Duodenal mucosa (tissue), 2 donors: Measurements from ENCODE around the gene DHX16.
A peak's percentile ranks its signal among the peaks of the same experiment; 100 is the strongest.

Source experiments
- H3K27ac ChIP-seq: one replicate; pipeline ENCODE4 v1.7.0; 2013; ENCODE audit warnings: low read depth, low read length
- H3K27me3 ChIP-seq, 2 donors: one replicate each; pipeline ENCODE4 v1.7.0; 2013; ENCODE audit warnings: low read length in 2 of 2, control low read depth in 1 of 2; ENCODE audit not compliant: insufficient read depth in 2 of 2, control insufficient read depth in 1 of 2
- H3K36me3 ChIP-seq, 2 donors: one replicate each; pipeline ENCODE4 v1.7.0; 2013; ENCODE audit warnings: low read length in 2 of 2, control low read depth in 1 of 2; ENCODE audit not compliant: insufficient read depth in 2 of 2, control insufficient read depth in 1 of 2
- H3K4me1 ChIP-seq, 2 donors: one replicate each; pipeline ENCODE4 v1.7.0; 2013; ENCODE audit warnings: low read length in 2 of 2, control low read depth in 1 of 2; ENCODE audit not compliant: insufficient read depth in 2 of 2, control insufficient read depth in 1 of 2
- H3K4me3 ChIP-seq, 2 donors: one replicate each; pipeline ENCODE4 v1.7.0; 2013; ENCODE audit warnings: low read length in 2 of 2, low read depth in 1 of 2
- H3K9ac ChIP-seq, 2 donors: one replicate each; pipeline ENCODE4 v1.7.0; 2013; ENCODE audit warnings: low read length in 2 of 2, low read depth in 1 of 2
- H3K9me3 ChIP-seq, 2 donors: one replicate each; pipeline ENCODE4 v1.7.0; 2013; ENCODE audit warnings: low read length in 2 of 2, control low read depth in 1 of 2; ENCODE audit not compliant: control insufficient read depth in 1 of 2

The DHX16 gene

DNA sequence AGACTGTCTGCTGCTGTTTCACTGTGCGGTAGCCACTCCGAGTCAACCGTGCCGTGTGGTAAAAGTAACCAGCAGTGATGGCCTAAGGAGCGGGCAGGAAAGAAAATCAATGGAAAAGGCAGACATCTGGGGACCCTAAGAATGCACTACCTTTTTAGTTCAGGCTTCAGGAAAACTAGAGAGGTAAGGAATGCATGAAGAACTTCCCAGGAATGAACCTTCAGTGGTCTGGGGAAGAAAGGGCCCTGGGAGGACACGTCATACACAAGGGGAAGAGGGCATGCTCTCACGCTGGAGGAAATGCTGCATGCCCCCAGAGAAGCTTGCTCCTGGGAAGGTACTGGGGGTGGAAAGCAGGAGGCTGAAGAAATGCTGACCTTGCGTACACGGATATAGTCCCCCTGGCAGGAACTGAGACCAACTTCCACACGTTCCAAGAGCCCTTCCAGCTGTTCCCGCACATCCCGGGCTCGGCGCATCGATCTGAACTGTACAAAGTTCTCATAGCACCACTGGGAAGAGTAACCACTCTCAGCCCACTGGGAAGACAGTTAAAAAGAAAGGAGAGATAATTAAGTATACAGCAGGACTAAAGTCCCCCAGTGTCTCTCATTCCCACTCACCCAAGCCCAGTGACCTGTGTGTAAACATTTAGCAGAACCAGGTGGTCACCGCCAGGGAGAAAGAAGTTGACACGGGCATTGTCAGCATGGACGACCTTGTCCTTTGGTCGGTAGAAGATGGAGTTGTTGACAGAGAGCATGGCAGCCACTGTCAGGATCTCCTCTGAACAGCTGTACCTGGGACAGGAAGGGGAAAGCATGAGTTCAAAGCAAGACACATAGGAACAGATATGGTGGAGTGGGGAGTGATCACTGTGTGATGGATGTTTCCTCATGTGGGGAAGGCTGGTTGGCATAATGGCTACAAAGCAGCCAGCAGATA is 17.7 kb downstream of the DHX16 start:
- Histone ChIP-seq H3K36me3 (peaks cover 66 to 94% of the 10 kb centered on the region in 2 donors), H3K4me1 (no peaks in the 10 kb centered on the region), H3K9ac (no peak overlapping the region), H3K4me3 (no peak overlapping the region), H3K9me3 (no peaks in the 10 kb centered on the region), H3K27ac (no peak overlapping the region), H3K27me3 (no peaks in the 10 kb centered on the region)

DNA sequence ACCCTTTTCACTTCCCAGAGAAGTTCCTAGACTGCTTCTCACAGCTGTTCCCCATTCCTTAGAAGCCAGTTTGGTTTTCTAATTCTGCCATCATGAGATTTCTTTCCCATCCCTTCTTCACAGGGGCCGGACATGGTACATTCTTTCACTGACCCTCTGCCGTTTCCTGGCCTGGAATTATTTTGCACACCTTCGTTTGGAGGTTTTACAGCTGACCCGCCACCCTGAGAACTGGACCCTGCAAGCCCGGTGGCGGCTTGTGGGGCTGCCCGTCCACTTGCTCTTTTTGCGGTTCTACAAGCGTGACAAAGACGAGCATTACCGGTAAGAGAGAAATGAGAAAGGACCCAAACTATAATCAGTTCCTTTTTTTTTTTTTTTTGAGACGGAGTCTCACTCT is 21.7 kb downstream of the DHX16 start:
- peaks cover 38 to 65% of the 10 kb centered on the region in 2 donors for H3K36me3 ChIP-seq

DNA sequence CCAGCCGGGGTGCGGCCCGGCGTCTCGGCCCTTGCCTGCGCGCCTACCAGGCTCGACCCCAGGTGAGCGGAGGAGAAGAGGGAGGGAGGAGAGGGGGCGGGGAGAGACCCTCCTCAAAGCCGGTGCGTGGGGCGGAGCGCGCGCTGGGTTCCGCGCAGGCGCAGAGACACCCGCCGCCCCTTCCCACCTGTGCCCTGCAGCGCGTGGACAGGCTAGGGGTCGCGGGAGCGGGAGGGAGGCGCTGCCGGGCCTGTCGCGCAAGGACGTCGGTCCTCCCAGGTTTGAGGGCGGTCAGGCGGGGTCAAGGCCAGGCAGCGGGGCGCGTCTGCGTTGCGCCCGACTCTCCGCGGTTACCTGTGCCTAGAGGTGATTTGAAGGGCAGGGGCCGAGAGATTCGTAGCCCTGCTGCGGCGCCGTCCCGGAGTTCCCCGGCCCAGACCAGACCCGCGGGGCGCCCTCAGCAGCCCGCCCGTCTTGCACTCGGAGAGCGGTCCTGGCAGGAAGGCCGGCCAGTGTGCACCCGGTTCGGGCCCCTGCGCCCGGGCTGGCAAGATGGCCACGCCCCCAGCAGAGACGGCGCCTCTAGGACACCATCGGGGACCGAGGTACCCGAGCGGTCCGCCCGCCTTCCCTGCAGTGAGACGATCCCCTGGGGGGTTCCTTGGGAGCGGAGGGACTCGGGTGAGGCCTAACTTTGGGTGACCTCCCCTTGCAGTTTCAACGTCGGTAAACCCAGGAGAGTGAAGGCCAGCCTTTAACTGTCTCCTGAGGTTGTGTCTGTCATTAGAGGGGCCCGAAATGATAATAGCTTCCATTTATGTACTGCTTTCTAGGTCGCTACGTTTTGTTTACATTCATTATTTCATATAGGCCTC is 25.3 kb downstream of the DHX16 start:
- Histone ChIP-seq H3K9ac (peak overlapping the region; percentile 65 to 96), H3K4me1 (peaks cover 12 to 26% of the 10 kb centered on the region in 2 donors), H3K4me3 (peak overlapping the region; percentile 71 to 76), H3K36me3 (peaks cover 8 to 45% of the 10 kb centered on the region in 2 donors), H3K27ac (peak overlapping the region; percentile 97), H3K27me3 (no peaks in the 10 kb centered on the region), H3K9me3 (no peaks in the 10 kb centered on the region)

More for the DNA sequence above, 21.7 kb downstream of the DHX16 start:
- Histone ChIP-seq H3K27me3 (no peaks in the 10 kb centered on the region), H3K9ac (no peak overlapping the region), H3K27ac (no peak overlapping the region), H3K9me3 (no peaks in the 10 kb centered on the region), H3K4me3 (no peak overlapping the region), H3K4me1 (peaks cover 6% of the 10 kb centered on the region in 2 donors)

- H3K27me3 ChIP-seq, result no peaks in the 10 kb centered on the region
- H3K9ac ChIP-seq, result peak within 1 kb of the TSS; percentile 65 to 96
- no peaks in the 10 kb centered on the region for H3K9me3 ChIP-seq
- peaks cover 12 to 26% of the 10 kb centered on the region in 2 donors for H3K4me1 ChIP-seq
- peaks cover 0 to 43% of the 10 kb centered on the region in 2 donors for H3K36me3 ChIP-seq
- H3K4me3 ChIP-seq, result peak within 1 kb of the TSS; percentile 71 to 76
- H3K27ac ChIP-seq, result peak within 1 kb of the TSS; percentile 97
These were observed 26.2 kb downstream of the DHX16 start, which contains the start of gene C6orf136 for GRCh38 chr6:30646450-30647241. Gene C6orf136 (plus strand): TSS chr6:30647133. CDS start chr6:30647232, 99 bp downstream.

DNA sequence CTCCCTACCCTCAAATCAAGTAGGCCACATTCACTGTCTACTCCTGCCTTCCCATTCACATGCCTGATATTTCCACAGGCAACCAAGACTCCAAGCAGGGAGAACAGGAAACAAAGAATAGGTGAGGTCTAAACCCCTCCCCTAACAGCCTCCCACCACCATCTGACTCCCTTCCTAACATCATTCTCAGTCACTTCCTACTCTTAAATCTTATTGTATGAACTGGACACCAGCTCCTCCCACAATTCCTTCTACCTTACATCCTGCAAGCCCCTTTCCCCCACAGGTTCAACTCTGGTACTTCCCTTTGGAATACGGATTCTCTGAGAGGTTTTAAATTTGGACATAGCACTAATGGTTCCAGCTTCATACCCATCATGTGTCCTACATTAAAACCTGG is 26.8 kb downstream of the DHX16 start:
- Histone ChIP-seq H3K9me3 (no peaks in the 10 kb centered on the region), H3K36me3 (peaks cover 5 to 44% of the 10 kb centered on the region in 2 donors), H3K4me3 (peak overlapping the region in 1 of 2 donors; percentile 71), H3K9ac (peak overlapping the region in 1 of 2 donors; percentile 45), H3K27me3 (no peaks in the 10 kb centered on the region), H3K4me1 (peaks cover 12 to 26% of the 10 kb centered on the region in 2 donors), H3K27ac (no peak overlapping the region)

- Histone ChIP-seq H3K27me3 (no peaks in the 10 kb centered on the region), H3K4me3 (peak overlapping the region in 1 of 2 donors; percentile 29), H3K9me3 (no peaks in the 10 kb centered on the region), H3K36me3 (peaks cover 12 to 44% of the 10 kb centered on the region in 2 donors), H3K9ac (no peak overlapping the region), H3K27ac (no peak overlapping the region), H3K4me1 (peaks cover 12 to 26% of the 10 kb centered on the region in 2 donors)
These were observed 28.0 kb downstream of the DHX16 start for GRCh38 chr6:30644769-30645168.

DNA sequence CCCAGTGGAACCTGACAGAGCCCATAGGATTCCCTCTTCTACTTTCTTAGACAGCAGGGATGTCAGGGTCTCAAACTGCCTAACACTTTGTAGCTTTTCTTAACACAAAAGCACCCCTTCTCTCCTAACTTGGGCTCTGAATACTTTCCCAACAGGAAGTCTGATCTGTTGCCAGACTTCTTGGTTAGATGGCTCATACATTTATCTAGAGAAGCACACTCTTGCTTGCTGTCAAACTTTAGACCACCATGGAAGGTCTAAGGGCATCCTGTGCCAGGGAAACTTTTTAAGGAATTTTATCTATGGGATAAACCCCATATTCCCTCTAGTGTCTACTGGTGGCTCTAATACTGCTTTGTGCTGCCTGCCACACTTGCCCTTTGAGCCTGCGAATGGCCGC is 29.1 kb downstream of the DHX16 start:
- H3K9me3 ChIP-seq, result no peaks in the 10 kb centered on the region
- H3K36me3 ChIP-seq, result peaks cover 12 to 42% of the 10 kb centered on the region in 2 donors
- no peaks in the 10 kb centered on the region for H3K27me3 ChIP-seq
- H3K9ac ChIP-seq, result peak overlapping the region in 1 of 2 donors; percentile 11
- H3K4me3 ChIP-seq, result no peak overlapping the region
- no peak overlapping the region for H3K27ac ChIP-seq
- peaks cover 12 to 26% of the 10 kb centered on the region in 2 donors for H3K4me1 ChIP-seq

GRCh38 chr6:30641048-30641447 is 31.8 kb downstream of the DHX16 start:
- H3K9ac ChIP-seq, result no peak overlapping the region
- peaks cover 12 to 45% of the 10 kb centered on the region in 2 donors for H3K36me3 ChIP-seq
- H3K4me3 ChIP-seq, result no peak overlapping the region
- no peaks in the 10 kb centered on the region for H3K9me3 ChIP-seq
- no peak overlapping the region for H3K27ac ChIP-seq
- peaks cover 6 to 19% of the 10 kb centered on the region in 2 donors for H3K4me1 ChIP-seq
- no peaks in the 10 kb centered on the region for H3K27me3 ChIP-seq

DNA sequence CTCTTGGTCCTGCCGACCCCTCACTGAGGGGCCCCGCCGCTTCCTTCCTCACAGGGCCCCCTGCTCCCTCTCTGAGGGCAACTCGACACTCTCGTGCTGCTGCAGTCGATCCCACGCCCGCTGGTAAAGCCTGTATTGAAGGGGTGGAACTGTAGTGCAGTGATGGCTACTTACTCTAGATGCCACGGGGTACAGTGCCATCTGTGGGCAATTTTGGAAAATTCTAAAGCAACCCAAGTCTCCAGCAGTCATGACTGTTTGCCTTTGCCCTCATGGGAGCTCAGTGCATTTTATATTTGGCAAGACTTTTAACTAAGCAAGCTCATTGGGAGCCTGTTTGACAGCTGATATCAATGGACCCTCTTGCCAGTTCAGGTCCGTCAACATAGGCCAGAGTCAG is 32.3 kb downstream of the DHX16 start:
- H3K4me1 ChIP-seq, result peaks cover 2 to 14% of the 10 kb centered on the region in 2 donors
- no peaks in the 10 kb centered on the region for H3K27me3 ChIP-seq
- no peak overlapping the region for H3K9ac ChIP-seq
- no peak overlapping the region for H3K27ac ChIP-seq
- H3K9me3 ChIP-seq, result no peaks in the 10 kb centered on the region
- no peak overlapping the region for H3K4me3 ChIP-seq
- H3K36me3 ChIP-seq, result peaks cover 12 to 46% of the 10 kb centered on the region in 2 donors
